GM12801 (cell line): Measurements from ENCODE around the gene LRRC51.

Experiments
- TF ChIP-seq, protein P1 (sequence below): IDR thresholded peaks from one replicate; pipeline ENCODE4 v1.5.1; 2011; ENCODE audit warnings: control low read depth; ENCODE audit not compliant: insufficient read length; ENCODE audit errors: extremely low read depth

The LRRC51 gene

DNA sequence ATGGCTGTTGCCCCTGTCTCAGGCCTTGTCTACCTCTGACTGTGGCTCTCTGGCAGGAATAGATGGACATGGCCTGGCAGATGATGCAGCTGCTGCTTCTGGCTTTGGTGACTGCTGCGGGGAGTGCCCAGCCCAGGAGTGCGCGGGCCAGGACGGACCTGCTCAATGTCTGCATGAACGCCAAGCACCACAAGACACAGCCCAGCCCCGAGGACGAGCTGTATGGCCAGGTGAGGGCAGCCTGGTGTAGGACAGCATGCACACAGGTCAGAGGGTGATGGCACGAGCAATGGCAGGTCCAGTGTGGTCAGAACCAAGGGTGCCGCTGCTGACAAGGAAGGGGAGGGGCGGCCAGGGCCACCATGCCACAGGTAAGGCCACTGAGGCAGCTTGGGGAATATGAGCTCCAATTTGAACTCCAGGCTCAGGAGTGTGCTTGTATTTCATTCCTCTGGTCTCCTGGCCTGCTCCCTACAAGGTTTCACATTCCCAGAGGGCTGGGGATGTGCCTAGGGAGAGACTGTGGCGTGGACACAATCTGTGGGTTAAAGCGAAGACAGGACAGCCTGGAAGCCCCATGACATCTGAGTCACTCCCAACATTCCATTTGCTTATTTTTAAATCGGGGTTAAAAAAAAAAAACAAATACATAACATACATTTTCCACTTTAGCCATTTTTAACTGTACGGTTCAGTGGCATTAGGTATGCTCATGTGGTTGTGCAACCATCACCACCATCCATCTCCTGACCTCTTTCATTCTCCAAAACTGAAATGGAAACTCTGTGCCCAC, 55.4 kb downstream of the LRRC51 start:
- TF ChIP-seq, protein P1, sequence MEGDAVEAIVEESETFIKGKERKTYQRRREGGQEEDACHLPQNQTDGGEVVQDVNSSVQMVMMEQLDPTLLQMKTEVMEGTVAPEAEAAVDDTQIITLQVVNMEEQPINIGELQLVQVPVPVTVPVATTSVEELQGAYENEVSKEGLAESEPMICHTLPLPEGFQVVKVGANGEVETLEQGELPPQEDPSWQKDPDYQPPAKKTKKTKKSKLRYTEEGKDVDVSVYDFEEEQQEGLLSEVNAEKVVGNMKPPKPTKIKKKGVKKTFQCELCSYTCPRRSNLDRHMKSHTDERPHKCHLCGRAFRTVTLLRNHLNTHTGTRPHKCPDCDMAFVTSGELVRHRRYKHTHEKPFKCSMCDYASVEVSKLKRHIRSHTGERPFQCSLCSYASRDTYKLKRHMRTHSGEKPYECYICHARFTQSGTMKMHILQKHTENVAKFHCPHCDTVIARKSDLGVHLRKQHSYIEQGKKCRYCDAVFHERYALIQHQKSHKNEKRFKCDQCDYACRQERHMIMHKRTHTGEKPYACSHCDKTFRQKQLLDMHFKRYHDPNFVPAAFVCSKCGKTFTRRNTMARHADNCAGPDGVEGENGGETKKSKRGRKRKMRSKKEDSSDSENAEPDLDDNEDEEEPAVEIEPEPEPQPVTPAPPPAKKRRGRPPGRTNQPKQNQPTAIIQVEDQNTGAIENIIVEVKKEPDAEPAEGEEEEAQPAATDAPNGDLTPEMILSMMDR = no peak

DNA sequence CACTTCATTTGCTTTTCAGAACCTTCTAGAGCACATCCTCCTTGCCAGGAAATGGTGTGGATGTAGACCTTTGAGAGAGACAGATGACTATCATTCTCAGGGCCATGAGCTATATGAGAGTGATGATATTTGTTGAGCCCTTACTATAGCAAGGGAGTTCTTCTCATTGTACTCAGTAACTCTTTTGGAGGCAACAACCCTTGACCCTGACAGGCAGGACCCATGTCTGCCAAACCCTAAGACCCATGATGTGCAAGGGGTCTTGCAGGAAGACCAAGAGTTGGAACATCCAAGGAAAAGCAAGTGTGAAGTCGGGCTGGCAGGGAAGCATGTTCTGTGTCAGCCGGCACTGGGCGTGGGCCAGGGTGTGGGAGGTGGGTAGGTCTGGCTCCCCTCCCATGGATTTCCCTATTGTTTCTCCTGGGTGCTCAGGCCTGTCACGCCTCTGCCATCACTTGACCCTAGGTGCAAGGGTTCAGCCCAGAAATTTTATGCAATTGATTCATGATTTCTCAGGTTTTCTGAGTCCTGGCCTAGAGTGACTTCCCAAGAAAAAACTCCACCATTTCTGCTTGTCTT, 56.1 kb downstream of the LRRC51 start:
- TF ChIP-seq, protein P1 = no peak

DNA sequence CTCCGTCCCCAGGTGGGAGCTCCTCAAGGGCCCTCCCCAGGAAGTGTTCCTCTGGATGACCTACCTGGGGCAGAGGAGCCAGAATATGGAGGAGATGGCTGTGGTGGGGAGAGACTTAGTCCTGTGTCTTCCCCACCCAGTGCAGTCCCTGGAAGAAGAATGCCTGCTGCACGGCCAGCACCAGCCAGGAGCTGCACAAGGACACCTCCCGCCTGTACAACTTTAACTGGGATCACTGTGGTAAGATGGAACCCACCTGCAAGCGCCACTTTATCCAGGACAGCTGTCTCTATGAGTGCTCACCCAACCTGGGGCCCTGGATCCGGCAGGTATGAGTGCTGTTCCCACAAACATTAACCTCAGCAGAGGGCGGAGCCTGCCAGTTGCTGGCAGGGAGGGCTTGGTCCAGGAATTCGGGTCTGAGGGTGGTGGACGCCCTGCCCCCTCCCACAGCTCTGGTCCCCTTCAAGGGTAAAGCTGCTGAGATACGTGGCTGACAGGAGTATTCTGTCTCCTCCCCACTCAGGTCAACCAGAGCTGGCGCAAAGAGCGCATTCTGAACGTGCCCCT, 58.3 kb downstream of the LRRC51 start:
- TF ChIP-seq, protein P1 = no peak

DNA sequence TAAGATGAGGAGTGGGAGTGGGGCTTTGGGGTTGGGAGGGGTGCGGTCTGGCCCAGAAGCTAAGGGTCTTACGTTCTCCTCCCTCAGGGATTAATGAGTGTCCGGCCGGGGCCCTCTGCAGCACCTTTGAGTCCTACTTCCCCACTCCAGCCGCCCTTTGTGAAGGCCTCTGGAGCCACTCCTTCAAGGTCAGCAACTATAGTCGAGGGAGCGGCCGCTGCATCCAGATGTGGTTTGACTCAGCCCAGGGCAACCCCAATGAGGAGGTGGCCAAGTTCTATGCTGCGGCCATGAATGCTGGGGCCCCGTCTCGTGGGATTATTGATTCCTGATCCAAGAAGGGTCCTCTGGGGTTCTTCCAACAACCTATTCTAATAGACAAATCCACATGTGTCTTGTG, 58.9 kb downstream of the LRRC51 start:
- TF ChIP-seq, protein P1 = no peak

DNA sequence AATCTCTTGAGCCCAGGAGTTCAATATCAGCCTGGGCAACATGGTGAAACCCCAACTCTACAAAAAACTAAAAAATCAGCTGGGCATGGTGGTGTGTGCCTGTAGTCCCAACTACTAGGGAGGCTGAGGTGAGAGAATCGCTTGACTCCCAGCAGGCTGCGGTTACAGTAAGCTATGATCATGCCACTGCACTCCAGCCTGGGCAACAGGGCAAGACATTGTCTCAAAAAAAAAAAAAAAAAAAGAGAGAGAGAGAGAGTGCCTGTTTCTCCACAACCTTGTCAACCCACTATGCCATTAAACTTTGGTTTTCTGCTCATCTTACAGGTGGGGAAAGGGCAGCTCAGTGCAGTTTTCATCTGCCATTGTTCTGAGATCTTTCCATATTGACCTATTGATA, 60.0 kb downstream of the LRRC51 start:
- TF ChIP-seq, protein P1 = no peak

DNA sequence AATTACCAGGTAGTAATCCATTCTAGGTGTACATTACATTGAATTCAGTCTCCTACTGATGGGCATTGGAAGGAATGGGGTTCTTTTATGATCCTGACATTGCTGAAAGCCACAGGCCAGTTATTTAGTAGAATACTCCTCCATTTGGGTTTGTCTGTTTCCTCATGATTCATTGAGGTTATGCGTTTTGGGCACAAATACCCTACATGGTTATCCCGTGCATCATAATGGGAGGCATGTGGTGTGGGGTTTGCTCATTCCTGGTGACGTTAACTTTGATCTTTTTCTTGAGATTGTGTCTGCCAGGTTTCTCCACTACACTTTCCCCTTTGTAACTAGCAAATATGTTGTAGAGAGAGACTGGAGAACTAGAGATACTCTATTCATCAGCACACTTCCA, 60.4 kb downstream of the LRRC51 start:
- TF ChIP-seq, protein P1 = no peak

DNA sequence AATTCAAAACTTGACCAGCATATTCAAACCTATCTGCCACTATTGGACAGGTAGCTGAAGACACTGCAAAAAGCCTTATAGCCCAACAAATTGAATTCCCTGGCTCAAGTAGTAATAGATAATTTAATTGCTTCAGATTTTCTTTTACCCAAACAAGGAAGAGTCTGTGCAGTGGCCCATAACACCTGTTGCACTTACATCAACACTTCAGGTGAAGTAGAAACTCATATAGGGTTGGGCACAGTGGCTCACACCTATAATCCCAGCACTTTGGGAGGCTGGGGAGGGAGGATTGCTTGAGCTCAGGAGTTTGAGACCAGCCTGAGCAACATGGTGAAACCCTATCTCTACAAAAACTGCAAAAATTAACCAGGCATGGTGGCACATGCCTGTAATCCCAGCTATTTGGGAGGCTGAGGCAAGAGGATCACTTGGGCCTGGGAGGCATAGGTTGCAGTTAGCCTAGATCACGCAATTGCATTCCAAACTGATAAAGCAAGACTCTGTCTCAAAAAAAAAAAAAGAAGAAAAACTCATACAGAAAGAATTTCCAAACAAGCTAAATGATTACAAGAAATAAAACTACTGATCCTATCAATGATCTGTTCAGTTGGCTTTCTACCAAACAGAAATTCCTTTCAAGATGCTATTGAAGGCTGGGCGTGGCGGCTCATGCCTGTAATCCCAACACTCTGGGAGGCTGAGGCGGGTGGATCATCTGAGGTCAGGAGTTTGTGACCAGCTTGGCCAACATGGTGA, 64.3 kb downstream of the LRRC51 start:
- TF ChIP-seq, protein P1 = no peak
